TTC549 (cell line): ENCODE results near the gene PPP1R3F.

ENCODE experiments used
- FAIRE-seq: peaks from 2 replicates; lab custom pipeline; 2012; peaks lifted over from hg19 to GRCh38; lab: Jason Lieb, UNC

The PPP1R3F gene

GRCh38 chrX:49269767-49270248 lies at the start of gene PPP1R3F:
PPP1R3F (plus strand) TSS chrX:49269793; CDS start chrX:49269870, 77 bp downstream.
- no peak for FAIRE-seq

GRCh38 chrX:49220100-49220499 lies 49.5 kb upstream of the PPP1R3F start:
- no peak for FAIRE-seq

GRCh38 chrX:49221868-49222267 lies 47.7 kb upstream of the PPP1R3F start:
- no peak for FAIRE-seq

GRCh38 chrX:49225858-49226257 lies 43.7 kb upstream of the PPP1R3F start:
- no peak for FAIRE-seq

GRCh38 chrX:49226946-49227345 lies 42.6 kb upstream of the PPP1R3F start:
- FAIRE-seq = no peak

GRCh38 chrX:49227726-49228125 lies 41.9 kb upstream of the PPP1R3F start:
- no peak for FAIRE-seq

- FAIRE-seq = no peak
Observed at GRCh38 chrX:49228185-49228584, 41.4 kb upstream of the PPP1R3F start.

- FAIRE-seq = no peak
Observed at GRCh38 chrX:49230500-49231232, 38.9 kb upstream of the PPP1R3F start.

GRCh38 chrX:49231333-49232000 lies 38.1 kb upstream of the PPP1R3F start:
- no peak for FAIRE-seq

GRCh38 chrX:49232525-49232924 lies 37.1 kb upstream of the PPP1R3F start:
- no peak for FAIRE-seq

- FAIRE-seq = no peak
Observed at GRCh38 chrX:49233176-49233575, 36.4 kb upstream of the PPP1R3F start, which contains the start of gene CACNA1F. CACNA1F (minus strand) TSS chrX:49233340; CDS start chrX:49233309, 31 bp downstream.

GRCh38 chrX:49233887-49234555 lies 35.6 kb upstream of the PPP1R3F start:
- no peak for FAIRE-seq

GRCh38 chrX:49237060-49237459 lies 32.5 kb upstream of the PPP1R3F start:
- no peak for FAIRE-seq

- FAIRE-seq = no peak
Observed at GRCh38 chrX:49238735-49239134, 30.9 kb upstream of the PPP1R3F start.

GRCh38 chrX:49242545-49243066 lies 27.0 kb upstream of the PPP1R3F start:
- FAIRE-seq = no peak

- FAIRE-seq = no peak
Observed at GRCh38 chrX:49243166-49243565, 26.4 kb upstream of the PPP1R3F start.

- FAIRE-seq = no peak
Observed at GRCh38 chrX:49244207-49244606, 25.4 kb upstream of the PPP1R3F start.

GRCh38 chrX:49246541-49246940 lies 23.1 kb upstream of the PPP1R3F start:
- FAIRE-seq = no peak

- FAIRE-seq = no peak
Observed at GRCh38 chrX:49247346-49247745, 22.2 kb upstream of the PPP1R3F start.

- FAIRE-seq = no peak
Observed at GRCh38 chrX:49247916-49248811, 21.4 kb upstream of the PPP1R3F start.

GRCh38 chrX:49249071-49249470 lies 20.5 kb upstream of the PPP1R3F start:
- no peak for FAIRE-seq

- FAIRE-seq = no peak
Observed at GRCh38 chrX:49249616-49250015, 20.0 kb upstream of the PPP1R3F start.
